ENCODE results near the gene UBXN6. TPM values are rescaled to one million over a fixed set of nuclear protein-coding genes. Genes with fewer than 3 reads are reported as not detected.

UBXN6 gene
- total RNA-seq, 1 donor from 2014 or later: 134 TPM

DNA sequence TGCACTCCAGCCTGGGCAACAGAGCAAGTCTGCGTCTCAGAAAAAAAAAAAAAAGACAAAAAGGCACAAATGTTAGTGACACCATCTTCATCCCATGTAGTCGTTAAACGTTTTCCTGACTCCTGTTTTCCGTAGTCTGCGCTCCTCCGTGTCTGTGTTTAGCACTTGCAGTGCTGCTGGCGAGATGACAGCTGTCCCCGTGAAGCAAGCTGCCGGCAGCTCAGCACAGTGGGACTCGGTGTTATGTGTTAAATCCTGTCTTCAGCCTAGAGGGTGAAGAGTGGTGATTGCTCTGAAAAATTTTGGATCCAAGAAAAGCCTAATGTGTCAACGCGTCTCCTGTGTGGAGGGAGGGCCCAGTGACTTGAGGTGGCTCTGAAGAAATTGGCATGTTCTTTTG, 18.4 kb downstream of the UBXN6 start:
- DNase-seq (ENCODE audit: low spot score): no peak

DNA sequence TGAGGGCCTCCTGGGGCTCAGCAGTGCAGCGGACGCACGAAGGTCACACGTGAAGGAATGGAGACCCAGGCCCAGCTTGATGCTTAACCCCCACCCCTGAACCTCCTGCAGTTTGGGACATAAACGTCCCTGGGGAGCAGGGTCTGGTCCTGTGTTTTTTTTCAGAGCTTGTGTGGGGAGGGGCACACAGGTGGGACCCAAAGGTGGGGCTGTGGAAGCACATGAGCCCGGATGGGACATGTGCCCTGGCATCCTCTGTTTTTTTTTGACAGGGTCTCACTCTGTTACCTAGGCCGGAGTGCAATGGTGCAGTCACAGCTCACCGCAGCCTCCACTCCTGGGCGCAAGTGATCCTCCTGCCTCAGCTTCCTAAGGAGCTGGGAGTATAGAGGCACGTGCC, 20.5 kb downstream of the UBXN6 start:
- DNase-seq (ENCODE audit: low spot score): no peak

- DNase-seq (ENCODE audit: low spot score): no peak
Observed at GRCh38 chr19:4436231-4436630, 21.4 kb downstream of the UBXN6 start.

GRCh38 chr19:4434391-4434790, 23.2 kb downstream of the UBXN6 start:
- DNase-seq (ENCODE audit: low spot score): no peak

DNA sequence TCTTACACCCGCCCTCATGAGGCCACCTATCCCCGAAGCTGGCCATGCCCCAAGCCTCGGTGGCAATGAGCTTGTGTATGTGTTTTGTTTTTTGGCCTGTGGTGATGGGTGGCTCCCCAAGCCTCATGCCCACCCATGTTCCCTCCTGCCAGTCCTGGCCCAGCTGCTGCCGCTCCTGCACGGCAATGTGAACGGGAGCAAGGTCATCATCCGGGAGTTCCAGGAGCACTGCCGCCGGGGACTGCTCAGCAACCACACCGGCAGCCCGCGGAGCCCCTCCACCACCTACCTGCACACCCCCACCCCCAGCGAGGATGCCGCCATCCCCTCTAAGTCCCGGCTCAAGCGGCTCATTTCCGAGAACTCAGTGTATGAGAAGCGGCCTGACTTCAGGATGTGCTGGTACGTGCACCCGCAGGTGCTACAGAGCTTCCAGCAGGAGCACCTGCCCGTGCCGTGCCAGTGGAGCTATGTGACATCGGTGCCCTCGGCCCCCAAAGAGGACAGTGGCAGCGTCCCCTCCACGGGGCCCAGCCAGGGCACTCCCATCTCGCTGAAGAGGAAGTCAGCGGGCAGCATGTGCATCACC, 24.6 kb downstream of the UBXN6 start:
- DNase-seq (ENCODE audit: low spot score): no peak

DNA sequence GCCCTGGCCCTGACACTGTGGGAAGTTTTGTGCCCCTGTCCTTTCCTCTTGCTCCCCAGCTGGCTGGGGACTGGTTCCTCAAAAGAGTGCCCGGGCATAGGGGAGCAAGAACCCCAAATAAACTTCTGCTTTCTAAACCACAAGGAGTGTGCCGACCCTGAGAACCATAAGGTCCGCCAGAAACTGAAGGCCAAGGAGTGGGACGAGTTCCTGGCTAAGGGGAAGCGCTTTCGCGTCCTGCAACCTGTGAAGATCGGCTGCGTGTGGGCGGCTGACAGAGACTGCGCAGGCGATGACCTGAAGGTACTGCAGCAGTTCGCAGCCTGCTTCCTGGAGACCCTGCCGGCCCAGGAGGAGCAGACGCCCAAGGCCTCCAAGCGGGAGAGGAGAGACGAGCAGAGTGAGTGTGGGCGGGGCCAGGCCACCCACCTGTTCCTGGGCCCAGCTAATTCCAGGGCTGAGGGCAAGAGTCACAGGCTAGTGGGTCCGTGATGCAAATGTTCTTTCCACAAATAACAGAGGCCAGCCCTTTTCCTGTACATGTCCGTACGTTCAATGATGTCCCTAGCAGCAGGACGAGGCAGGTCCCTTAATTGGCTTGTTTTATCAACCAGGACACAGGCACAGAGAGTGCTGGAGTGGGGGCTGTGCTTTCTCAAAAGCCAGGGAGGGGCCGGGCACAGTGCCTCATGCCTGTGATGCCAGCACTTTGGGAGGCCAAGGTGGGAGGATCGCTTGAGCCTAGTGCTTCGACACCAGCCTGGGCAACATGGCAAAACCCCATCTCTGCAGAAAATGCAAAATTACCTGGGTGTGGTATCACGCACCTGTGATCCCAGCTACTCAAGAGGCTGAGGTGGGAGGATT, 25.6 kb downstream of the UBXN6 start:
- DNase-seq (ENCODE audit: low spot score): no peak

DNA sequence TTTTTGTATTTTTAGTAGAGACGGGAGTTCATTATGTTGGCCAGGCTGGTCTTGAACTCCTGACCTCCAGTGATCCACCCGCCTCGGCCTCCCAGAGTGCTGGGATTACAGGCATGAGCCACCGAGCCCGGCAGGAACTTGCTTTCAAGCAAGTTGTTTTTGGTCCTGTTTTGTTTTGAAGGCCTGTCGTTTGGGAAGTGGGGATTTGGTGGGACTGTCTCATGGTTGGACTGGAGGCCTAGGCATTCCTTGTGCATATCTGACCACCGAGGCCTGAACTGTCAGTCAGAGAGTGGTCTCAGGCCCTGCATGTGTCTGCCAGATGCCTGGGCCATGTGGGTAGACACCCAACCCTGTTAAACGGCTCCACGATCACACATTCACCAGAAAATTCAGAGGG, 26.3 kb downstream of the UBXN6 start:
- DNase-seq (ENCODE audit: low spot score): no peak

DNA sequence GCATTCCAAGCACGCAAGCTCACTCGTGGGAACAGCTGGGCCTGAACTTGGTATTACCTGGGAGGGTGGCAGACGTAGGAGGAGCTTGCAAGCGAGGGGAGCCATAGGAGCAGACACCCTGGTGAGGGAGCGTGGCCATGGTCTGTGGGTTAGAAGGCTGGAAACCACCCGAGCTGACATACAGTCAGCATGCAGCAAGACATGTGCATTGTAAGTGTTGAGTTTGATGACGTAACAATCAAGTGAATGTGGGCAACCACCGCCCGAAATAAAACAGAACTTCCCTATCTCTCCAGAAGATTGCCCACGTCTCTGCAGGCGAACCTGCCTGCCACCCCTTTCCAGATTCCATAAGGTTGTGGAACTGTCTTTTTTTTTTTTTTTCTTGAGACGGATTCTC, 26.8 kb downstream of the UBXN6 start:
- no peak for DNase-seq (ENCODE audit: low spot score)

DNA sequence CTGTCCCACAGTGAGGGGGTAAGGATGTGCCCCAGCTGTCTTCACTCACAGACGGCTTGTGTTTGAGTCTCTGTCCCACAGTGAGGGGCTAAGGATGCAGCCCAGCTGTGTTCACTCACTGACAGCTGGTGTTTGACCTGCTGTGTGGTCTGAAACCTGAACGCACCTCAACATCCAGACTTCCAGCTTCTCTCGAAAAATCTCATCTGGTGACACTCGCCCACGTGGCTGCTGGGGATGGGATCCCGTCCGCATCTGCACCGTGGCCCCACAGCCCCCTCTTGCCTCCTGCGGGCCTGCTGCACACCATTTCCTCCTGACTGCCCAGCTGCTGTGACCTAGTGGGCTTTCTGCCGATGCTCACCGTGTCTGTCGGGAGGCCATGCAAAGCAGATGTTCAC, 27.8 kb downstream of the UBXN6 start:
- DNase-seq (ENCODE audit: low spot score): no peak

GRCh38 chr19:4429256-4429655, 28.3 kb downstream of the UBXN6 start:
- DNase-seq (ENCODE audit: low spot score): no peak

DNA sequence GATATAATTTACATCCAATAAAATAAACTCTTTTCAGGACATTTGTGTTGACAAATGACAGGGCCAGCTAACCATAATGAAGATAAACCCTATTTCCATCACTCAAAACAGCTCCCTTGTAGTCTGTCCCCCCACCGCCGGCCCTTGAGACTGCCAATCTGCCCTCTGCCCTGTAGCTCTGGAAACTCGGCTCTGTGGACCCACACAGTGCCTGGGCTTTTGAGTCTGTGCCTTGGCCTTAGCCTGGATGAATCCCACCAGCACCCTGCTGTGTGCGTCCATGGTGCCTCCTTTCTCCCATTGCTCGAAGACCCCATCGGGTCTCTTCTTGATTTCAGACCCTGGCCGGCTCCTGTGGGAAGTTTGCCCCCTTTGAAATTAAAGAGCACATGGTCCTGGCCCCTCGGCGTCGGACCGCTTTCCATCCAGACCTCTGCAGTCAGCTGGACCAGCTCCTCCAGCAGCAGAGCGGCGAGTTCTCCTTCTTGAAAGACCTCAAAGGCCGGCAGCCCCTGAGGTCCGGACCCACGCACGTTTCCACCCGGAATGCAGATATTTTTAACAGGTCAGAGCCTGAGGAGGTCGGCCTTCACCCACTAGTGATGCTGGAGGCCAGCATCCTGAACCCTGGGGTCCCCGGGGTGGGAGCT, 29.1 kb downstream of the UBXN6 start:
- DNase-seq (ENCODE audit: low spot score): no peak

DNA sequence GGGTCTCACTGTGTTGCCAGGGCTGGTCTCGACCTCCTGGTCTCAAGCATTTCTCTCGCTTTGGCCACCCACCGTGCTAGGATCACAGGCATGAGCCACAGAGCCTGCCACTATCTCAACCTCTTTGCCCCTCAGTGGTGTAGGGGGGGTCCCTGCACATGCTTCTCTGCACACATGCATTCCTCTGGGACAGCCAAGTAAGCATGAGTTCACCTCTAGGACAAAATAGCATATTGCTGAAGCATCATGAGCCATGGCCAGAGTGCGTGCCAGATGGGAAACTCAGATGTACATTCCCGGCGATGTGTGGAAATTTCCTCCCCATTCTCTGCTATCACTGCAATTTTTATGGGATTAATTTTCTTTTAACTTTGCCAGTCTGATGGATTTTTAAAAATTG, 32.1 kb downstream of the UBXN6 start:
- DNase-seq (ENCODE audit: low spot score): no peak

DNA sequence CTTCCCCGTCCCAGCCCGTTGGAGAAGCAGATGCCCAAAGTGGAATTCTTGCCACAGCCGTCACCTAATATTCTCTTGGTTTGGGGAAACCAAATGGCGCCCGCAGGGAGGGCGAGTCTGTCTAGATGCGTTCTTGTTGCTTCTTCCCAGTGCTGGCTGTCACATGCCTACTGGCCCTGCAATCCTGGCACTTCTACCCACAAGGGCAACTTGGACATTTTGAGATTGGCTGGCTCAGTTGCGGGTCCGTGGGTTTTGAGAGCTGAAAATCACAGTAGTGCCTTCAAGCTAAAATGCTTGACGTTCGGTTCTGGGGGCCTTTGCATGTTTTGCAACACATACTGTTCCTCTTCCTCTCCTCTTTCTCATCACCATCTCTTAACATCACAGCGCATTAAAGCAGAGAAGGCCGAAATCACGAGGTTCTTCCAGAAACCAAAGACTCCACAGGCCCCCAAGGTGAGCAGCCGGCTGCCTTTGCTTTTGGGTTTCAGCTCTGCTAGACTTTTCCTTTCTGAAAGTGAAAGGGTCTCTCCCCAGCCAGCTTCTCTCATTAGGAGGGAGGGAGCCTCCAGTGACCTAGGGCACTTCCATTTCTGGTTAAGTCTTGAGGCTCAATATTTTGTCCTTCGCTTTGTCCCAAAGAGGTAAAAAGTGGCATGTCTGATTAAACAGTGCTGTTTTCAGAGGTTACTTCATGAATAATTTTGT, 34.0 kb downstream of the UBXN6 start:
- no peak for DNase-seq (ENCODE audit: low spot score)

GRCh38 chr19:4416268-4416667, 41.3 kb downstream of the UBXN6 start:
- DNase-seq (ENCODE audit: low spot score): no peak

GRCh38 chr19:4415352-4415751, 42.2 kb downstream of the UBXN6 start:
- no peak for DNase-seq (ENCODE audit: low spot score)

DNA sequence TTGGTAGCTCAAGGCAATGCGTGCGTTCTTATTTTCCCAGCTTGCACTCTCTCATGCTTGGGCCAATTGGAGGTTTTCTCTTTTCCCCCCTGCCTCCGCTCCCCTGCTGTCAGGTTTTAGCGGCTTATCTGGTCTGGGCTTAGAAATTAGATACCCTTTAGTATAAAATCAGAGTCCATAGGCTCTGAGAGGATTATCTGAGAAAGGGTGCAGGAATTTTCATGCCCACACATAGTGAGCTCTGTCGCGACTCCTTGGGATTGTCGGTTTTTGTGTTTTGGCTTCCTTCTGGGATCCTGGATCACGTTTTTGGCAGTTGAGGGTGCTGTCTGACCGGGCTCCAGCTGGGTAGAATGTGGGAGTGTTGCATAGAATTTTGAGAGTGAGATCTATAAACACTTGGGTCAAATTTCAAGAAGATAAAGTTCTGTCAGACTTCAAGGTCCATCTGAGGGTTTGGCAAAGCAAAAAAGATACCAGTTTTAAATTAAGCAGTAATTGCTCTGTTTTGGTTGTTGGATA, 42.7 kb downstream of the UBXN6 start:
- no peak for DNase-seq (ENCODE audit: low spot score)

DNA sequence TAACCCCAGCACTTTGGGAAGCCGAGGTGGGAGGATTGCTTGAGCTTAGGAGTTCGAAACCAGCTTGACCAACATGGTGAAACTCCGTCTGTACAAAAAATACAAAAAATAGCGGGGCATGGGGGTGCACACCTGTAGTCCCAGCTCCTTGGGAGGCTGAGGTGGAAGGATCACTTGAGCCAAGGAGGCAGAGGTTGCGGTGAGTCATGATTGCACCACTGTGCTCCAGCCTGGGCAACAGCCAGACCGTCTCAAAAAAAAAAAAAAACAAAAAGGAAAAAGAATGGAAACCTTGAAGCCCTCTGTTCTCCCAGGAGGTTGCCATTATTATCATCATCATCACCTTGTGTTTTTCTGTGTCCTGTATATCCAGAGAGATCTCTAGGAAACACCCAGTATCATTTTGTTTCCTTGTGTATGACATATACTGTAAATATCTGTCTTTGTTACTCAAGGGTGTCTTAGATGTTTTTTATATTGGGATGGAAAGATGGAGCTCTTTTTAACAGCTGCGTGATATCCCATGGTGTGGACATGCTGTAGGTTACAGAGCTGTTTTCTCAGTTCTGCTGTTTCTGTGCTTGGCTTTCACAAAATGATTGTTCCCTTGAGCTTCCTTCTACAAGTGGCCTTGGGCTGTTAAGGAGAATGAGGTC, 43.3 kb downstream of the UBXN6 start:
- DNase-seq (ENCODE audit: low spot score): no peak

GRCh38 chr19:4413588-4413987, 44.0 kb downstream of the UBXN6 start:
- DNase-seq (ENCODE audit: low spot score): no peak

GRCh38 chr19:4409123-4409933, 48.3 kb downstream of the UBXN6 start:
- DNase-seq (ENCODE audit: low spot score): no peak

DNA sequence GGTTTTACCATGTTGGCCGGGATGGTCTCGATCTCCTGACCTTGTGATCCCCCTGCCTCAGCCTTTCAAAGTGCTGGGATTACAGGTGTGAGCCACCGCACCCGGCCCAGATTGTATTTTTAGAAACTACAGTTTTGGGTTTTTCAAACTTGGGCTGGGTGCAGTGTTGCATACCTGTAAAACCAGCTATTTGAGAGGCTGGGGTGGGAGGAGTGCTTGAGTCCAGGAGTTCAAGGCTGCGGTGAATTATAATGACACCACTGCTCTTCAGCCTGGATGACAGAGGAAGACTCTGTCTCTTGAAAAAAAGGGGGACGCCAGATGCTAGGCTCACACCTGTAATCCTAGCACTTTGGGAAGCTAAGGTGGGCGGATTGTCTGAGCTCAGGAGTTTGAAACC, 51.0 kb downstream of the UBXN6 start:
- no peak for DNase-seq (ENCODE audit: low spot score)

- DNase-seq (ENCODE audit: low spot score): no peak
Observed at GRCh38 chr19:4405977-4406376, 51.6 kb downstream of the UBXN6 start.
